Rectal smooth muscle tissue (tissue), 1 donor: ENCODE measurements around the gene NSG2.

Source experiments
- H3K27ac ChIP-seq: one replicate; pipeline ENCODE4 v1.7.0; 2013; ENCODE audit warnings: low read depth, low read length, inconsistent platforms
- H3K27me3 ChIP-seq: one replicate; pipeline ENCODE4 v1.7.0; 2013; ENCODE audit warnings: low read length; ENCODE audit not compliant: control insufficient read depth, insufficient read depth
- H3K36me3 ChIP-seq: one replicate; pipeline ENCODE4 v1.7.0; 2013; ENCODE audit warnings: low read length; ENCODE audit not compliant: control insufficient read depth, insufficient read depth
- H3K4me1 ChIP-seq: one replicate; pipeline ENCODE4 v1.7.0; 2013; ENCODE audit warnings: low read length; ENCODE audit not compliant: control insufficient read depth, insufficient read depth
- H3K4me3 ChIP-seq: one replicate; pipeline ENCODE4 v1.7.0; 2013; ENCODE audit warnings: low read length
- H3K9ac ChIP-seq: one replicate; pipeline ENCODE4 v1.7.0; 2013; ENCODE audit warnings: low read length

Gene NSG2

GRCh38 chr5:174044466-174045254 is 846 bp upstream of the NSG2 start:
- Histone ChIP-seq H3K4me3 (no peak overlapping the region), H3K9ac (no peak overlapping the region), H3K36me3 (no peaks in the 10 kb centered on the region), H3K4me1 (no peaks in the 10 kb centered on the region), H3K27me3 (no peaks in the 10 kb centered on the region), H3K27ac (no peak overlapping the region)

- no peaks in the 10 kb centered on the region for H3K4me1 ChIP-seq
- H3K36me3 ChIP-seq, result no peaks in the 10 kb centered on the region
- H3K27me3 ChIP-seq, result no peaks in the 10 kb centered on the region
- no peak overlapping the region for H3K9ac ChIP-seq
- H3K27ac ChIP-seq, result no peak overlapping the region
- no peak overlapping the region for H3K4me3 ChIP-seq
Observed at GRCh38 chr5:174046558-174046957, 1.1 kb downstream of the NSG2 start.

- Histone ChIP-seq H3K9ac (no peak overlapping the region), H3K4me1 (no peaks in the 10 kb centered on the region), H3K27me3 (no peaks in the 10 kb centered on the region), H3K36me3 (no peaks in the 10 kb centered on the region), H3K4me3 (no peak overlapping the region), H3K27ac (no peak overlapping the region)
Observed at GRCh38 chr5:174047472-174048099, 2.1 kb downstream of the NSG2 start.

- Histone ChIP-seq H3K9ac (no peak overlapping the region), H3K27ac (no peak overlapping the region), H3K4me1 (no peaks in the 10 kb centered on the region), H3K4me3 (no peak overlapping the region), H3K36me3 (no peaks in the 10 kb centered on the region), H3K27me3 (no peaks in the 10 kb centered on the region)
Observed at GRCh38 chr5:174052636-174053035, 7.1 kb downstream of the NSG2 start.

- no peak overlapping the region for H3K4me3 ChIP-seq
- no peak overlapping the region for H3K9ac ChIP-seq
- no peak overlapping the region for H3K27ac ChIP-seq
- H3K27me3 ChIP-seq, result no peaks in the 10 kb centered on the region
- H3K4me1 ChIP-seq, result no peaks in the 10 kb centered on the region
- no peaks in the 10 kb centered on the region for H3K36me3 ChIP-seq
Observed at GRCh38 chr5:174053905-174054304, 8.4 kb downstream of the NSG2 start.

GRCh38 chr5:174056064-174056847 is 10.8 kb downstream of the NSG2 start:
- Histone ChIP-seq H3K4me3 (no peak overlapping the region), H3K27me3 (no peaks in the 10 kb centered on the region), H3K4me1 (no peaks in the 10 kb centered on the region), H3K9ac (no peak overlapping the region), H3K27ac (no peak overlapping the region), H3K36me3 (no peaks in the 10 kb centered on the region)

GRCh38 chr5:174057206-174057605 is 11.7 kb downstream of the NSG2 start:
- Histone ChIP-seq H3K4me3 (no peak overlapping the region), H3K27me3 (no peaks in the 10 kb centered on the region), H3K9ac (no peak overlapping the region), H3K27ac (no peak overlapping the region), H3K36me3 (no peaks in the 10 kb centered on the region), H3K4me1 (no peaks in the 10 kb centered on the region)

GRCh38 chr5:174058433-174059122 is 13.1 kb downstream of the NSG2 start:
- H3K9ac ChIP-seq, result no peak overlapping the region
- no peaks in the 10 kb centered on the region for H3K27me3 ChIP-seq
- H3K27ac ChIP-seq, result no peak overlapping the region
- H3K4me1 ChIP-seq, result no peaks in the 10 kb centered on the region
- no peak overlapping the region for H3K4me3 ChIP-seq
- H3K36me3 ChIP-seq, result no peaks in the 10 kb centered on the region

- Histone ChIP-seq H3K27me3 (no peaks in the 10 kb centered on the region), H3K36me3 (no peaks in the 10 kb centered on the region), H3K4me1 (no peaks in the 10 kb centered on the region), H3K9ac (no peak overlapping the region), H3K27ac (no peak overlapping the region), H3K4me3 (no peak overlapping the region)
Observed at GRCh38 chr5:174059247-174059646, 13.7 kb downstream of the NSG2 start.

- no peaks in the 10 kb centered on the region for H3K36me3 ChIP-seq
- H3K4me3 ChIP-seq, result no peak overlapping the region
- H3K27ac ChIP-seq, result no peak overlapping the region
- H3K9ac ChIP-seq, result no peak overlapping the region
- no peaks in the 10 kb centered on the region for H3K4me1 ChIP-seq
- H3K27me3 ChIP-seq, result no peaks in the 10 kb centered on the region
Observed at GRCh38 chr5:174063082-174063756, 17.7 kb downstream of the NSG2 start.

- H3K36me3 ChIP-seq, result no peaks in the 10 kb centered on the region
- H3K27me3 ChIP-seq, result no peaks in the 10 kb centered on the region
- H3K4me1 ChIP-seq, result no peaks in the 10 kb centered on the region
- no peak overlapping the region for H3K9ac ChIP-seq
- no peak overlapping the region for H3K27ac ChIP-seq
- no peak overlapping the region for H3K4me3 ChIP-seq
Observed at GRCh38 chr5:174064171-174064570, 18.7 kb downstream of the NSG2 start.
